Measurements from ENCODE around the gene CCDC201. TPM values are rescaled to one million over a fixed set of nuclear protein-coding genes. Genes with fewer than 3 reads are reported as not detected.

CCDC201 gene
- total and polyA plus RNA-seq, 8 donors = not detected

GRCh38 chr7:45917064-45917463 is 44.2 kb upstream of the CCDC201 start:
- Histone ChIP-seq H3K27ac (no peak overlapping the region), H3K4me3 (no peak overlapping the region), H3K9me3 (no peaks in the 10 kb centered on the region), H3K4me1 (peaks cover 21 to 44% (median 38%) of the 10 kb centered on the region in 4 donors), H3K36me3 (peaks cover 0 to 25% (median 18%) of the 10 kb centered on the region in 4 donors), H3K27me3 (peaks cover 5 to 55% (median 41%) of the 10 kb centered on the region in 3 donors)
- 73 to 82% (median 75%) methylated on average over 14 of the region's 14 CpGs for WGBS, 5 donors
- DNase-seq = no peak
- TF ChIP-seq POLR2A (IDR thresholded peaks at IDR 0.05) (no peak), EP300 (IDR thresholded peaks at IDR 0.05) (no peak), POLR2AphosphoS5 (IDR thresholded peaks at IDR 0.05) (no peak), CTCF (IDR thresholded peaks at IDR 0.05) (no peak)
- intact Hi-C loops (cut with DNase I; ENCODE audit: low total_unique reads) = loop anchor here (5.0 kb wide), 3 partner anchors 435 to 1260 kb away; no protein-coding TSS in a partner anchor

GRCh38 chr7:45915606-45916005 is 42.7 kb upstream of the CCDC201 start:
- Histone ChIP-seq H3K27ac (no peak overlapping the region), H3K27me3 (peaks cover 0 to 40% (median 29%) of the 10 kb centered on the region in 3 donors), H3K36me3 (peaks cover 0 to 25% (median 18%) of the 10 kb centered on the region in 4 donors), H3K9me3 (no peaks in the 10 kb centered on the region), H3K4me3 (no peak overlapping the region), H3K4me1 (peaks cover 6 to 29% (median 24%) of the 10 kb centered on the region in 4 donors)
- 79 to 96% (median 81%) methylated on average over 3 of the region's 3 CpGs for WGBS, 5 donors
- TF ChIP-seq POLR2A (IDR thresholded peaks at IDR 0.05) = no peak
- TF ChIP-seq EP300 (IDR thresholded peaks at IDR 0.05) = no peak
- no peak for TF ChIP-seq CTCF (IDR thresholded peaks at IDR 0.05)
- TF ChIP-seq POLR2AphosphoS5 (IDR thresholded peaks at IDR 0.05) = no peak
- DNase-seq = no peak
- intact Hi-C loops (cut with DNase I; ENCODE audit: low total_unique reads) = loop anchor here (5.0 kb wide), 3 partner anchors 437 to 1262 kb away; no protein-coding TSS in a partner anchor

- Histone ChIP-seq H3K27ac (no peak overlapping the region), H3K9me3 (no peaks in the 10 kb centered on the region), H3K36me3 (peaks cover 0 to 25% (median 18%) of the 10 kb centered on the region in 4 donors), H3K27me3 (peaks cover 0 to 33% (median 22%) of the 10 kb centered on the region in 3 donors), H3K4me1 (peaks cover 0 to 22% (median 17%) of the 10 kb centered on the region in 4 donors), H3K4me3 (no peak overlapping the region)
- intact Hi-C loops (cut with DNase I; ENCODE audit: low total_unique reads) = loop anchor here (5.0 kb wide), 3 partner anchors 437 to 1262 kb away; no protein-coding TSS in a partner anchor
- no peak for DNase-seq
- WGBS, 5 donors = 90 to 92% (median 90%) methylated on average over 12 of the region's 12 CpGs
- no peak for TF ChIP-seq POLR2A (IDR thresholded peaks at IDR 0.05)
- no peak for TF ChIP-seq CTCF (IDR thresholded peaks at IDR 0.05)
- no peak for TF ChIP-seq POLR2AphosphoS5 (IDR thresholded peaks at IDR 0.05)
- no peak for TF ChIP-seq EP300 (IDR thresholded peaks at IDR 0.05)
These were observed 42.0 kb upstream of the CCDC201 start for GRCh38 chr7:45914911-45915310.

GRCh38 chr7:45912972-45913371 is 40.1 kb upstream of the CCDC201 start:
- WGBS, 5 donors = 72 to 83% (median 81%) methylated on average over 7 of the region's 7 CpGs
- Histone ChIP-seq H3K27ac (no peak overlapping the region), H3K36me3 (peaks cover 0 to 25% (median 18%) of the 10 kb centered on the region in 4 donors), H3K4me3 (no peak overlapping the region), H3K9me3 (no peaks in the 10 kb centered on the region), H3K4me1 (peaks cover 0 to 8% (median 4%) of the 10 kb centered on the region in 4 donors), H3K27me3 (peaks cover 0 to 14% (median 4%) of the 10 kb centered on the region in 3 donors)
- TF ChIP-seq CTCF (IDR thresholded peaks at IDR 0.05) (no peak), POLR2AphosphoS5 (IDR thresholded peaks at IDR 0.05) (no peak), EP300 (IDR thresholded peaks at IDR 0.05) (no peak), POLR2A (IDR thresholded peaks at IDR 0.05) (no peak)
- no peak for DNase-seq
- intact Hi-C loops (cut with DNase I; ENCODE audit: low total_unique reads) = no loop called here
